GF-D8 (cell line): ENCODE data around the gene PROSER2.

ENCODE experiments used
- DNase-seq: peaks from one replicate; lab custom pipeline; 2025; lab: John Stamatoyannopoulos, UW

The PROSER2 gene

GRCh38 chr10:11908536-11908935 is 85.4 kb downstream of the PROSER2 start:
- DNase-seq = no peak

- no peak for DNase-seq
These were observed 85.8 kb downstream of the PROSER2 start for GRCh38 chr10:11908991-11909390.

GRCh38 chr10:11909618-11910017 is 86.5 kb downstream of the PROSER2 start:
- DNase-seq = no peak

- DNase-seq = no peak
These were observed 86.9 kb downstream of the PROSER2 start for GRCh38 chr10:11910102-11910501.

- DNase-seq = no peak
These were observed 90.0 kb downstream of the PROSER2 start for GRCh38 chr10:11913079-11913641.

- no peak for DNase-seq
These were observed 95.2 kb downstream of the PROSER2 start for GRCh38 chr10:11918384-11918783.

- no peak for DNase-seq
These were observed 96.1 kb downstream of the PROSER2 start for GRCh38 chr10:11919271-11919670.
